ENCODE measurements around the gene PLPPR1. TPM values are rescaled to one million over a fixed set of nuclear protein-coding genes. Genes with fewer than 3 reads are reported as not detected.

PLPPR1 gene
- total and polyA plus RNA-seq, 2 of the 13 experiments (the other 11 are each of a cell fraction or from before 2014, with no cell fraction given), result 16.0 to 84.7 TPM

GRCh38 chr9:101184813-101185278 lies 156.3 kb downstream of the PLPPR1 start (continued):
- TF ChIP-seq, protein P1, sequence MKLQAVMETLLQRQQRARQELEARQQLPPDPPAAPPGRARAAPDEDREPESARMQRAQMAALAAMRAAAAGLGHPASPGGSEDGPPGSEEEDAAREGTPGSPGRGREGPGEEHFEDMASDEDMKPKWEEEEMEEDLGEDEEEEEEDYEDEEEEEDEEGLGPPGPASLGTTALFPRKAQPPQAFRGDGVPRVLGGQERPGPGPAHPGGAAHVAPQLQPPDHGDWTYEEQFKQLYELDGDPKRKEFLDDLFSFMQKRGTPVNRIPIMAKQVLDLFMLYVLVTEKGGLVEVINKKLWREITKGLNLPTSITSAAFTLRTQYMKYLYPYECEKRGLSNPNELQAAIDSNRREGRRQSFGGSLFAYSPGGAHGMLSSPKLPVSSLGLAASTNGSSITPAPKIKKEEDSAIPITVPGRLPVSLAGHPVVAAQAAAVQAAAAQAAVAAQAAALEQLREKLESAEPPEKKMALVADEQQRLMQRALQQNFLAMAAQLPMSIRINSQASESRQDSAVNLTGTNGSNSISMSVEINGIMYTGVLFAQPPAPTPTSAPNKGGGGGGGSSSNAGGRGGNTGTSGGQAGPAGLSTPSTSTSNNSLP (IDR thresholded peaks at IDR 0.05; ENCODE audit: low read depth, low read length), result peak; percentile 42; the same call in 1 of the 2 replicates
- TF ChIP-seq RXRB (CRISPR knock-in tag; IDR thresholded peaks at IDR 0.05; ENCODE audit: borderline replicate concordance) (peak; percentile 61; the same call in 1 of the 2 replicates), FIP1L1 (IDR thresholded peaks at IDR 0.05; ENCODE audit: borderline replicate concordance, insufficient read depth, low read depth, low read length) (no peak), RAD51 (IDR thresholded peaks at IDR 0.05; ENCODE audit: borderline replicate concordance) (no peak), HOMEZ (CRISPR knock-in tag; IDR thresholded peaks at IDR 0.05; ENCODE audit: low read depth) (peak; percentile 99), PITX1 (CRISPR knock-in tag; IDR thresholded peaks at IDR 0.05) (peak; percentile 60), SOX5 (CRISPR knock-in tag; IDR thresholded peaks at IDR 0.05; ENCODE audit: borderline replicate concordance) (peak; percentile 50; the same call in 1 of the 2 replicates), HDAC6 (IDR thresholded peaks at IDR 0.05; ENCODE audit: low read depth, low read length) (no peak), HNF1B (CRISPR knock-in tag; IDR thresholded peaks at IDR 0.05) (peak; percentile 95), MIER3 (CRISPR knock-in tag; IDR thresholded peaks at IDR 0.05; ENCODE audit: borderline replicate concordance) (no peak), DPF2 (CRISPR knock-in tag; IDR thresholded peaks at IDR 0.05; ENCODE audit: borderline replicate concordance, low read depth) (peak; percentile 40; the same call in 1 of the 2 replicates), PPARG (CRISPR knock-in tag; conservative IDR thresholded peaks at IDR 0.05) (0 out of 2 replicates have a peak, but pooled peaks have one; percentile 4)
- TF ChIP-seq, protein P2, sequence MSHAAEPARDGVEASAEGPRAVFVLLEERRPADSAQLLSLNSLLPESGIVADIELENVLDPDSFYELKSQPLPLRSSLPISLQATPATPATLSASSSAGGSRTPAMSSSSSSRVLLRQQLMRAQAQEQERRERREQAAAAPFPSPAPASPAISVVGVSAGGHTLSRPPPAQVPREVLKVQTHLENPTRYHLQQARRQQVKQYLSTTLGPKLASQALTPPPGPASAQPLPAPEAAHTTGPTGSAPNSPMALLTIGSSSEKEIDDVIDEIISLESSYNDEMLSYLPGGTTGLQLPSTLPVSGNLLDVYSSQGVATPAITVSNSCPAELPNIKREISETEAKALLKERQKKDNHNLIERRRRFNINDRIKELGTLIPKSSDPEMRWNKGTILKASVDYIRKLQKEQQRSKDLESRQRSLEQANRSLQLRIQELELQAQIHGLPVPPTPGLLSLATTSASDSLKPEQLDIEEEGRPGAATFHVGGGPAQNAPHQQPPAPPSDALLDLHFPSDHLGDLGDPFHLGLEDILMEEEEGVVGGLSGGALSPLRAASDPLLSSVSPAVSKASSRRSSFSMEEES (CRISPR knock-in tag; IDR thresholded peaks at IDR 0.05), result 0 out of 2 replicates have a peak, but pooled peaks have one; percentile 21
- TF ChIP-seq, protein P3, sequence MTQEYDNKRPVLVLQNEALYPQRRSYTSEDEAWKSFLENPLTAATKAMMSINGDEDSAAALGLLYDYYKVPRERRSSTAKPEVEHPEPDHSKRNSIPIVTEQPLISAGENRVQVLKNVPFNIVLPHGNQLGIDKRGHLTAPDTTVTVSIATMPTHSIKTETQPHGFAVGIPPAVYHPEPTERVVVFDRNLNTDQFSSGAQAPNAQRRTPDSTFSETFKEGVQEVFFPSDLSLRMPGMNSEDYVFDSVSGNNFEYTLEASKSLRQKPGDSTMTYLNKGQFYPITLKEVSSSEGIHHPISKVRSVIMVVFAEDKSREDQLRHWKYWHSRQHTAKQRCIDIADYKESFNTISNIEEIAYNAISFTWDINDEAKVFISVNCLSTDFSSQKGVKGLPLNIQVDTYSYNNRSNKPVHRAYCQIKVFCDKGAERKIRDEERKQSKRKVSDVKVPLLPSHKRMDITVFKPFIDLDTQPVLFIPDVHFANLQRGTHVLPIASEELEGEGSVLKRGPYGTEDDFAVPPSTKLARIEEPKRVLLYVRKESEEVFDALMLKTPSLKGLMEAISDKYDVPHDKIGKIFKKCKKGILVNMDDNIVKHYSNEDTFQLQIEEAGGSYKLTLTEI (CRISPR knock-in tag; conservative IDR thresholded peaks at IDR 0.05), result no peak
- TF ChIP-seq, protein P4, sequence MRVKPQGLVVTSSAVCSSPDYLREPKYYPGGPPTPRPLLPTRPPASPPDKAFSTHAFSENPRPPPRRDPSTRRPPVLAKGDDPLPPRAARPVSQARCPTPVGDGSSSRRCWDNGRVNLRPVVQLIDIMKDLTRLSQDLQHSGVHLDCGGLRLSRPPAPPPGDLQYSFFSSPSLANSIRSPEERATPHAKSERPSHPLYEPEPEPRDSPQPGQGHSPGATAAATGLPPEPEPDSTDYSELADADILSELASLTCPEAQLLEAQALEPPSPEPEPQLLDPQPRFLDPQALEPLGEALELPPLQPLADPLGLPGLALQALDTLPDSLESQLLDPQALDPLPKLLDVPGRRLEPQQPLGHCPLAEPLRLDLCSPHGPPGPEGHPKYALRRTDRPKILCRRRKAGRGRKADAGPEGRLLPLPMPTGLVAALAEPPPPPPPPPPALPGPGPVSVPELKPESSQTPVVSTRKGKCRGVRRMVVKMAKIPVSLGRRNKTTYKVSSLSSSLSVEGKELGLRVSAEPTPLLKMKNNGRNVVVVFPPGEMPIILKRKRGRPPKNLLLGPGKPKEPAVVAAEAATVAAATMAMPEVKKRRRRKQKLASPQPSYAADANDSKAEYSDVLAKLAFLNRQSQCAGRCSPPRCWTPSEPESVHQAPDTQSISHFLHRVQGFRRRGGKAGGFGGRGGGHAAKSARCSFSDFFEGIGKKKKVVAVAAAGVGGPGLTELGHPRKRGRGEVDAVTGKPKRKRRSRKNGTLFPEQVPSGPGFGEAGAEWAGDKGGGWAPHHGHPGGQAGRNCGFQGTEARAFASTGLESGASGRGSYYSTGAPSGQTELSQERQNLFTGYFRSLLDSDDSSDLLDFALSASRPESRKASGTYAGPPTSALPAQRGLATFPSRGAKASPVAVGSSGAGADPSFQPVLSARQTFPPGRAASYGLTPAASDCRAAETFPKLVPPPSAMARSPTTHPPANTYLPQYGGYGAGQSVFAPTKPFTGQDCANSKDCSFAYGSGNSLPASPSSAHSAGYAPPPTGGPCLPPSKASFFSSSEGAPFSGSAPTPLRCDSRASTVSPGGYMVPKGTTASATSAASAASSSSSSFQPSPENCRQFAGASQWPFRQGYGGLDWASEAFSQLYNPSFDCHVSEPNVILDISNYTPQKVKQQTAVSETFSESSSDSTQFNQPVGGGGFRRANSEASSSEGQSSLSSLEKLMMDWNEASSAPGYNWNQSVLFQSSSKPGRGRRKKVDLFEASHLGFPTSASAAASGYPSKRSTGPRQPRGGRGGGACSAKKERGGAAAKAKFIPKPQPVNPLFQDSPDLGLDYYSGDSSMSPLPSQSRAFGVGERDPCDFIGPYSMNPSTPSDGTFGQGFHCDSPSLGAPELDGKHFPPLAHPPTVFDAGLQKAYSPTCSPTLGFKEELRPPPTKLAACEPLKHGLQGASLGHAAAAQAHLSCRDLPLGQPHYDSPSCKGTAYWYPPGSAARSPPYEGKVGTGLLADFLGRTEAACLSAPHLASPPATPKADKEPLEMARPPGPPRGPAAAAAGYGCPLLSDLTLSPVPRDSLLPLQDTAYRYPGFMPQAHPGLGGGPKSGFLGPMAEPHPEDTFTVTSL (CRISPR knock-in tag; IDR thresholded peaks at IDR 0.05; ENCODE audit: borderline replicate concordance), result peak; percentile 76; the same call in 1 of the 2 replicates
